Measurements from ENCODE around the gene TVP23C. TPM values are rescaled to one million over a fixed set of nuclear protein-coding genes. Genes with fewer than 3 reads are reported as not detected.

Gene TVP23C
- total RNA-seq, 1 experiment from 2014 or later: 15.3 TPM

- TF ChIP-seq, protein P1, sequence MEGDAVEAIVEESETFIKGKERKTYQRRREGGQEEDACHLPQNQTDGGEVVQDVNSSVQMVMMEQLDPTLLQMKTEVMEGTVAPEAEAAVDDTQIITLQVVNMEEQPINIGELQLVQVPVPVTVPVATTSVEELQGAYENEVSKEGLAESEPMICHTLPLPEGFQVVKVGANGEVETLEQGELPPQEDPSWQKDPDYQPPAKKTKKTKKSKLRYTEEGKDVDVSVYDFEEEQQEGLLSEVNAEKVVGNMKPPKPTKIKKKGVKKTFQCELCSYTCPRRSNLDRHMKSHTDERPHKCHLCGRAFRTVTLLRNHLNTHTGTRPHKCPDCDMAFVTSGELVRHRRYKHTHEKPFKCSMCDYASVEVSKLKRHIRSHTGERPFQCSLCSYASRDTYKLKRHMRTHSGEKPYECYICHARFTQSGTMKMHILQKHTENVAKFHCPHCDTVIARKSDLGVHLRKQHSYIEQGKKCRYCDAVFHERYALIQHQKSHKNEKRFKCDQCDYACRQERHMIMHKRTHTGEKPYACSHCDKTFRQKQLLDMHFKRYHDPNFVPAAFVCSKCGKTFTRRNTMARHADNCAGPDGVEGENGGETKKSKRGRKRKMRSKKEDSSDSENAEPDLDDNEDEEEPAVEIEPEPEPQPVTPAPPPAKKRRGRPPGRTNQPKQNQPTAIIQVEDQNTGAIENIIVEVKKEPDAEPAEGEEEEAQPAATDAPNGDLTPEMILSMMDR (IDR thresholded peaks at IDR 0.05; ENCODE audit: insufficient read depth in 1 of 2, low read depth in 1 of 2, low read length in 1 of 2, severe bottlenecking in 1 of 2, unreplicated experiment in 1 of 2): no peak
- Histone ChIP-seq H3K4me3 (ENCODE audit: low read depth, low read length) (no peak overlapping the region), H3K36me3 (ENCODE audit: control insufficient read depth, insufficient read depth, low read length) (no peaks in the 10 kb centered on the region), H3K27me3 (replicated peaks; ENCODE audit: control insufficient read depth, insufficient read depth, low read length) (no peaks in the 10 kb centered on the region), H3K4me1 (no peaks in the 10 kb centered on the region), H3K9me3 (no peaks in the 10 kb centered on the region)
- ChIA-PET CTCF (interaction anchor here (1.2 kb wide), 1 partner anchor 243 kb away, joined by 8 read pairs; no protein-coding TSS in a partner anchor), POLR2A (no interaction called here)
- intact Hi-C loops (cut with micrococcal nuclease; ENCODE audit: unreplicated experiment): loop anchor here (1.0 kb wide), 1 partner anchor 243 kb away; no protein-coding TSS in a partner anchor
- BruUV-seq (replicated peaks): no TSS peak
- Mint-ChIP-seq H3K27me3 (ENCODE audit: insufficient read depth, unreplicated experiment) (no peaks in the 10 kb centered on the region), H3K36me3 (ENCODE audit: insufficient read depth, unreplicated experiment) (peaks cover 6% of the 10 kb centered on the region), H3K4me3 (ENCODE audit: unreplicated experiment) (no peak overlapping the region), H3K27ac (ENCODE audit: unreplicated experiment) (no peak overlapping the region), H3K4me1 (ENCODE audit: low read depth, unreplicated experiment) (peaks cover 8% of the 10 kb centered on the region), H3K9me3 (ENCODE audit: unreplicated experiment) (no peaks in the 10 kb centered on the region)
- no peak for DNase-seq
Measured at GRCh38 chr17:15503731-15504130, 59.6 kb downstream of the TVP23C start.

- POLR2A ChIA-PET: no interaction called here
- H3K4me1 ChIP-seq: no peaks in the 10 kb centered on the region
- H3K27me3 Mint-ChIP-seq (ENCODE audit: insufficient read depth, unreplicated experiment): no peaks in the 10 kb centered on the region
- no peaks in the 10 kb centered on the region for H3K9me3 ChIP-seq
- TF ChIP-seq, protein P1 (IDR thresholded peaks at IDR 0.05; ENCODE audit: insufficient read depth in 1 of 2, low read depth in 1 of 2, low read length in 1 of 2, severe bottlenecking in 1 of 2, unreplicated experiment in 1 of 2): peak; percentile 38 to 75
- peaks cover 8% of the 10 kb centered on the region for H3K4me1 Mint-ChIP-seq (ENCODE audit: low read depth, unreplicated experiment)
- intact Hi-C loops (cut with micrococcal nuclease; ENCODE audit: unreplicated experiment): loop anchor here (1.0 kb wide), 1 partner anchor 242 kb away; no protein-coding TSS in a partner anchor
- no peaks in the 10 kb centered on the region for H3K36me3 ChIP-seq (ENCODE audit: control insufficient read depth, insufficient read depth, low read length)
- DNase-seq: peak; percentile 53 to 64
- no peaks in the 10 kb centered on the region for H3K9me3 Mint-ChIP-seq (ENCODE audit: unreplicated experiment)
- H3K36me3 Mint-ChIP-seq (ENCODE audit: insufficient read depth, unreplicated experiment): peaks cover 6% of the 10 kb centered on the region
- no TSS peak for BruUV-seq (replicated peaks)
- H3K27ac Mint-ChIP-seq (ENCODE audit: unreplicated experiment): peak overlapping the region; percentile 65
- H3K27me3 ChIP-seq (replicated peaks; ENCODE audit: control insufficient read depth, insufficient read depth, low read length): no peaks in the 10 kb centered on the region
- H3K4me3 Mint-ChIP-seq (ENCODE audit: unreplicated experiment): no peak overlapping the region
- H3K4me3 ChIP-seq (ENCODE audit: low read depth, low read length): no peak overlapping the region
- CTCF ChIA-PET: interaction anchor here (0.6 to 1.2 kb wide), 10 partner anchors 11 to 266 kb away, joined by 3 to 8 read pairs (median 6); no protein-coding TSS in a partner anchor
Measured at GRCh38 chr17:15502369-15503112, 60.7 kb downstream of the TVP23C start.

- Histone ChIP-seq H3K9me3 (no peaks in the 10 kb centered on the region), H3K27me3 (replicated peaks; ENCODE audit: control insufficient read depth, insufficient read depth, low read length) (no peaks in the 10 kb centered on the region), H3K4me3 (ENCODE audit: low read depth, low read length) (no peak overlapping the region), H3K4me1 (no peaks in the 10 kb centered on the region), H3K36me3 (ENCODE audit: control insufficient read depth, insufficient read depth, low read length) (no peaks in the 10 kb centered on the region)
- Mint-ChIP-seq H3K27ac (ENCODE audit: unreplicated experiment) (no peak overlapping the region), H3K27me3 (ENCODE audit: insufficient read depth, unreplicated experiment) (no peaks in the 10 kb centered on the region), H3K4me1 (ENCODE audit: low read depth, unreplicated experiment) (peaks cover 8% of the 10 kb centered on the region), H3K9me3 (ENCODE audit: unreplicated experiment) (no peaks in the 10 kb centered on the region), H3K4me3 (ENCODE audit: unreplicated experiment) (no peak overlapping the region), H3K36me3 (ENCODE audit: insufficient read depth, unreplicated experiment) (peaks cover 6% of the 10 kb centered on the region)
- no peak for DNase-seq
- TF ChIP-seq, protein P1 (IDR thresholded peaks at IDR 0.05; ENCODE audit: insufficient read depth in 1 of 2, low read depth in 1 of 2, low read length in 1 of 2, severe bottlenecking in 1 of 2, unreplicated experiment in 1 of 2): no peak
- ChIA-PET CTCF (no interaction called here), POLR2A (no interaction called here)
- BruUV-seq (replicated peaks): no TSS peak
- intact Hi-C loops (cut with micrococcal nuclease; ENCODE audit: unreplicated experiment): no loop called here
Measured at GRCh38 chr17:15501793-15502192, 61.5 kb downstream of the TVP23C start.

All from Caco-2 (cell line).